Left kidney (tissue), 2 donors: ENCODE data around the gene NELFB. TPM values are rescaled to one million over a fixed set of nuclear protein-coding genes. Genes with fewer than 3 reads are reported as not detected.
"Not testable (repeated sequence)": the region's sequence is repeated elsewhere in the genome, so short reads cannot be mapped to it uniquely, and the experiment has no call there.

Source experiments
- DNase-seq: peaks from one replicate; pipeline ENCODE4 v3.0.0-alpha.2; 2013
- polyA plus RNA-seq: library from polyadenylated mRNA; unstranded; fragments of 120-200 nt; gene quantifications from one replicate; pipeline ENCODE4 v1.2.1, GENCODE V29; 2013; ENCODE audit not compliant: insufficient read length

Gene NELFB
- polyA plus RNA-seq, 1 donor, result 48.0 TPM

DNA sequence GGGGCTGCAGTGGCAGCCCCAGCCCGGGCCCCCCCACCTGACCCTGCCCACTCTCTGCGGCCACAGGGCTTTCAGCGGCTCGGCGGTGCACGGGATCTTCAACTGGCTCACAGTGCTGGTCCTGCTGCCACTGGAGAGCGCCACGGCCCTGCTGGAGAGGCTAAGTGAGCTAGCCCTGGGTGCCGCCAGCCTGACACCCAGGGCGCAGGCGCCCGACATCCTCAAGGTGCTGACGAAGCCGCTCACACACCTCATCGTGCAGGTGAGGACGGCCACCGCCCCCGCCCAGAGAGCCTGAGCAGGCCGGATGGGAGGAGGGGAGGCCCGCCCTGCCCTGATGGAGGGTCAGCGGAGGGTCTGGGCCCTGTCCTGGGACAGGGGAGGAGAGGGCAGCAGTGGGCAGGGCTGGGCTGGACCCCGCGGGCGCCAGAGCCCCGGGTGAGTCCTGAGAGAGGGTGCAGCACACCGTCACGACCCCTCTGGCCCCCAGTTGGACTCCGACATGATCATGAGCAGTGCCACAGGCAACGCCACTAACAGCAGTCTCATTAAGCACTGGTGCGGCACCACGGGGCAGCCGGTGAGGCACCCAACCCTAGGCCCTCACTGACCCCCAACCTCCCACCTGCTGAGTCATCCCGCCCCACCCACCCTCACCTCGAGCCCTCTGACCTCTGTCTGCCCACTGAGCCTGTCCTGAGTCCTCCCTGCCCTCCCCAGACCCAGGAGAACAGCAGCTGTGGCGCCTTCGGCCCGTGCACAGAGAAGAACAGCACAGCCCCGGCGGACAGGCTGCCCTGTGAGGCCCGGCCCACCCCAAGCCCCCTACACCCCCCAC lies 21.8 kb upstream of the NELFB start:
- no peak for DNase-seq

DNA sequence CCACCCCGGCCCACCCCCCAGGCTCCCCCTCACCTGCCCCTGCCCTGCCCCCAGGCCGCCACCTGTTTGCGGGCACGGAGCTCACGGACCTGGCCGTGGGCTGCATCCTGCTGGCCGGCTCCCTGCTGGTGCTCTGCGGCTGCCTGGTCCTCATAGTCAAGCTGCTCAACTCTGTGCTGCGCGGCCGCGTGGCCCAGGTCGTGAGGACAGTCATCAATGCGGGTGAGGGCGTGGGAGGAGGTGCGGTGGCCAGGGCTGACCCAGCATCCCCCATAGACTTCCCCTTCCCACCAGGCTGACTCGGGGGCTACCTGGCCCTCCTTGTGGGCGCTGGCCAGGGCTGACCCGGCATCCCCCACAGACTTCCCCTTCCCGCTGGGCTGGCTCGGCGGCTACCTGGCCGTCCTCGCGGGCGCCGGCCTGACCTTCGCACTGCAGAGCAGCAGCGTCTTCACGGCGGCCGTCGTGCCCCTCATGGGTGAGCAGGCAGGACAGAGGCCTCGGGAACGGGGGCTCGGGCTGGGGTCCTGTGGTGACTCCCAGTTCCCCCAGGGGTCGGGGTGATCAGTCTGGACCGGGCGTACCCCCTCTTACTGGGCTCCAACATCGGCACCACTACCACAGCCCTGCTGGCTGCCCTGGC lies 21.0 kb upstream of the NELFB start:
- no peak for DNase-seq

GRCh38 chr9:137234758-137235423 lies 20.2 kb upstream of the NELFB start:
- DNase-seq, result no peak

GRCh38 chr9:137235424-137236237 lies 19.5 kb upstream of the NELFB start:
- no peak for DNase-seq

DNA sequence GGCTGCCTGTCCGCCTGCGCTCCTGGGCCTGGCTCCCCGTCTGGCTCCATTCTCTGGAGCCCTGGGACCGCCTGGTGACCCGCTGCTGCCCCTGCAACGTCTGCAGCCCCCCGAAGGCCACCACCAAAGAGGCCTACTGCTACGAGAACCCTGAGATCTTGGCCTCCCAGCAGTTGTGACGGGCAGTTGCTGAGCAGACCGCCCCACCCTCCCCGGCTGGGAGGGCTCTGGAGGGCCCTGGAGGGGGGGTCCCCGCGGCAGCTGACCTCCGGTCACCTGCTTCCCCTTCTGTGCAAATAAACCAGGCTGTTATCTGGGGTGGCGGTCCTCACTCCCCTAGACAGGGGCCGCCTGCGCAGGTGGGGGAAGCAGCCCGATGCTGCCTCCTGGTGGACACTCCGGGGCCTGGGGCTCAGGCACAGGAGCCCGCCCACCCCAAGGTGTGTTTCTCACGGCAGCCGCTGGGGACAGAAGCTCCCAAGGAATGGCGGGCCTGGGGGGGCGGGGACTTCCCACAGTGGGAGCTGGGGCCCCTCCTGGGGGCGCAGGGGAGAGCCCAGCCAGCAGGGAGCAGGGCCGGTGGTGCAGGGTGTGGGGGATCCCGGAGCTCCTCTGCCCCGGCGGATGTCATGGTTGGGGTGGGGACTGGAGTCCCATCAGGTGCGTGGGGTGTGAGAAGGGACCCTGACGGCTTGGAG lies 18.7 kb upstream of the NELFB start:
- peak; percentile 84 for DNase-seq

DNA sequence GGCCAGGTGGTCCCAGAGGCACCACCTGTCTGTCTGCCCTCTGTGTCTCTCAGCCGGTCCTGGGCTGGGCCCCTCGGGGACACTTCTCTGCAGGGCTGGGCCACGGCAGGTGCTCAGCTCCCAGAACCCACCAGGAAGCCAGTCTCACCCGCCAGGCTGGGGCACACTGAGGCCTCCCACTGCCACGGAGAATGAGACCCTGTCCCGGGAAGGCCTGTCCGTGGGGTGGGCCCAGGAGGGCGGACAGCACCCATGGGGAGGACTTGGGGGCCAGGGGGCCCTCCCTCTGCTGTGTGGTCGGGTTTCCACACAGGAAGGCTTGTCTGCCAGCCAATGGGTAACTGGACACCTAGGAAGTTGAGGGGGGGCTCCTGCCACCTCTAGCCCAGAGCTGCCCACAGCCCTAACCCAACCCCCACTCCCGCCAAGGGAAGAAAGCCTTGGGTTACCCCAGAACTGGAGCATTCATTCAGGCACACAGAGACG lies 18.1 kb upstream of the NELFB start:
- no peak for DNase-seq

GRCh38 chr9:137237759-137238726 lies 17.1 kb upstream of the NELFB start:
- no peak for DNase-seq

DNA sequence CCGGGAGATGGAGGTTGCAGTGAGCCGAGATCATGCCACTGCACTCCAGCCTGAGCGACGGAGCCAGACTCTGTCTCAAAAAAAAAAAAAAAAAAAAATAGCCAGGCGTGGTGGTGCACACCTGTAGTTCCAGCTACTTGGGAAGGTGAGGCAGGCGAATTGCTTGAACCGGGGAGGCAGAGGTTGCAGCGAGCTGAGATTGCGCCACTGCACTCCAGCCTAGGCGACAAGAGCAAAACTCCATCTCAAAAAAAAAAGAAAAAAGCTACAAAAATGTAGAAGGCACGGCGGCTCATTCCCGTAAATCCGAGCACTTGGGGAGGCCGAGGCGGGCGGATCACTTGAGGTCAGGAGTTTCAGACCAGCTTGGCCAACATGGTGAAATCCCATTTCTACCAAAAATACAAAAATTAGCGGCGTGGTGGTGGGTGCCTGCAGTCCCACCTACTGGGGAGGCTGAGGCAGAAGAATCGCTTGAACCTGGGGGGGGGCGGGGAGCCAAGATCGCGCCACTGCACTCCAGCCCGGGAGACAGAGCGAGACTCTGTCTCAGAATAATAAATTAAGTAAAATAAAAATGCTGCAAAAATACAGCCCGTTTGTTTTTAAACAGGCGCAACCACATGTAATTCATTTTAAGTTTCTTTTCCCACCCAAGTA lies 15.5 kb upstream of the NELFB start:
- not testable (repeated sequence) for DNase-seq

DNA sequence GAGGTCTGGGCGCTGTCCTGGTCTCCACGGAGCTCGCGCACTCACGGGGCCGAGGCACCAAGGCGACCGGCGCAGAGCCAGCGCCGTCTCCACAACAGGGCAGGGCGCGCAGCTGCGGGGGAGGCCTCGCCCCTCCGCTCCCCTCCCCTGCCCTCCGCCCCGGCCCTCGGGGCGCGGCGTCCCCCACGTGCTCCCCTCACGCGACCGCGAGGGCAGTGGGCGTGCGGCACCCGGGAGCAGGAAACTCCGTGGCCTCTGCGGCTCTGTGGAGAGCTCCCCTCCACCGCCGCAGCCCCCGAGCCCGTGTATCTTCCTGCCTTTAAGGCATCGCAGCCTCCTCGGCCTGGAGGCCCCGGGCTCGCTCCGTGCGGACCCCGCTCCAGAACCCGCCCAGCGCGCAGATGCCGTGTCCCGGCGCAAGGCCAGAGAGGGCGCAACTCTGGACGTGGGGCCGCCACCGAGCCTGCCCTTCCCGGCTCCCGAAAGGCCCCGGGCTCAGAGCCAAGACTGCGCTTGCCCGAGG lies 14.7 kb upstream of the NELFB start:
- DNase-seq, result peak; percentile 65

GRCh38 chr9:137240841-137241489 lies 14.2 kb upstream of the NELFB start, which contains the start of gene TUBB4B:
TSS of gene TUBB4B (plus strand) at chr9:137241287. CDS start at chr9:137241361, 74 bp downstream.
- DNase-seq, result peak; percentile 100

DNA sequence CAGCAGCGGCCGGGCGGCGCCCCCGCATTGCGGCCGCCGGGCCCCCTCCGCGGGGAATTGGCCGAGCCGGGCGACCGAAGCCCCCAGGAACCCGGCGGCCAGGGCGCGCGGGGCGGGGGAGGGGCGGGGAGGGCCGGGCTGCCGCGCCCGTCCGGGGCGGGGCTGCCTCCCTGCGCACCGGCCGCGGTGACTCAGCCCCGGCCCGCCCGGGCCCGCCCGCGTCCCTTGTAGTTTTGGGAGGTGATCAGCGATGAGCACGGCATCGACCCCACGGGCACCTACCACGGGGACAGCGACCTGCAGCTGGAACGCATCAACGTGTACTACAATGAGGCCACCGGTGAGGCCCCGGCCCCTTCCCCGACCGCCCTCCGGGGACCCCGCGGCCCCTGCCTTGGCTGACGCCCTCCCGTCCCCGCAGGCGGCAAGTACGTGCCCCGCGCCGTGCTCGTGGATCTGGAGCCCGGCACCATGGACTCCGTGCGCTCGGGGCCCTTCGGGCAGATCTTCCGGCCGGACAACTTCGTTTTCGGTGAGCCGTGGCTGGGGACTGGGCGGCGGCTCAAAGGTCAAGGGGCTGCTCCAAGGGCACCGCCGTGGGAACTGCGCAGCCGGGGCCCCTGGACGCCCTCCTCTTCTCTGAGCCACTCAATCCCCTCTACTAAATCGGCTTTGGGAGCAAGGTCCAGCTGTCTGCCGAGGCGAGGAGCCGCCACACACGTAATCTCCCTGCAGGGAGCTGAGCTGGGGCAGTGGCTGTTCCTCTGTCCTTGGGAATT lies 13.4 kb upstream of the NELFB start:
- DNase-seq, result no peak

DNA sequence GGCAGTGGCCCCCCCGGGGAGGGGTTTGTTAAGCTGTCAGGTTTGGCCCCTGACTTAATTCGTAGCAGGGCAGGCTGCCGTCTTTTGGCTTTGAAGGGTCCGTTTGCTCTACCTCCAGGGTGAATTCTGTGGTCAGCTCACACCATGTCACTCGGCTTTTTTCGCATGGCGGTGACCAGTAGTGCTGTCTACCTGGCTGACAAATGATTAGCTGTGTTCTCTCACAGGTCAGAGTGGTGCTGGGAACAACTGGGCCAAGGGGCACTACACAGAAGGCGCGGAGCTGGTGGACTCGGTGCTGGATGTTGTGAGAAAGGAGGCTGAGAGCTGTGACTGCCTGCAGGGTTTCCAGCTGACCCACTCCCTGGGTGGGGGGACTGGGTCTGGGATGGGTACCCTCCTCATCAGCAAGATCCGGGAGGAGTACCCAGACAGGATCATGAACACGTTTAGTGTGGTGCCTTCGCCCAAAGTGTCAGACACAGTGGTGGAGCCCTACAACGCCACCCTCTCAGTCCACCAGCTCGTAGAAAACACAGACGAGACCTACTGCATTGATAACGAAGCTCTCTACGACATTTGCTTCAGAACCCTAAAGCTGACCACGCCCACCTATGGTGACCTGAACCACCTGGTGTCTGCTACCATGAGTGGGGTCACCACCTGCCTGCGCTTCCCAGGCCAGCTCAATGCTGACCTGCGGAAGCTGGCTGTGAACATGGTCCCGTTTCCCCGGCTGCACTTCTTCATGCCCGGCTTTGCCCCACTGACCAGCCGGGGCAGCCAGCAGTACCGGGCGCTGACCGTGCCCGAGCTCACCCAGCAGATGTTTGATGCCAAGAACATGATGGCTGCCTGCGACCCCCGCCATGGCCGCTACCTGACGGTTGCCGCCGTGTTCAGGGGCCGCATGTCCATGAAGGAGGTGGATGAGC lies 12.6 kb upstream of the NELFB start:
- no peak for DNase-seq

GRCh38 chr9:137243266-137243625 lies 11.9 kb upstream of the NELFB start:
- not testable (repeated sequence) for DNase-seq

DNA sequence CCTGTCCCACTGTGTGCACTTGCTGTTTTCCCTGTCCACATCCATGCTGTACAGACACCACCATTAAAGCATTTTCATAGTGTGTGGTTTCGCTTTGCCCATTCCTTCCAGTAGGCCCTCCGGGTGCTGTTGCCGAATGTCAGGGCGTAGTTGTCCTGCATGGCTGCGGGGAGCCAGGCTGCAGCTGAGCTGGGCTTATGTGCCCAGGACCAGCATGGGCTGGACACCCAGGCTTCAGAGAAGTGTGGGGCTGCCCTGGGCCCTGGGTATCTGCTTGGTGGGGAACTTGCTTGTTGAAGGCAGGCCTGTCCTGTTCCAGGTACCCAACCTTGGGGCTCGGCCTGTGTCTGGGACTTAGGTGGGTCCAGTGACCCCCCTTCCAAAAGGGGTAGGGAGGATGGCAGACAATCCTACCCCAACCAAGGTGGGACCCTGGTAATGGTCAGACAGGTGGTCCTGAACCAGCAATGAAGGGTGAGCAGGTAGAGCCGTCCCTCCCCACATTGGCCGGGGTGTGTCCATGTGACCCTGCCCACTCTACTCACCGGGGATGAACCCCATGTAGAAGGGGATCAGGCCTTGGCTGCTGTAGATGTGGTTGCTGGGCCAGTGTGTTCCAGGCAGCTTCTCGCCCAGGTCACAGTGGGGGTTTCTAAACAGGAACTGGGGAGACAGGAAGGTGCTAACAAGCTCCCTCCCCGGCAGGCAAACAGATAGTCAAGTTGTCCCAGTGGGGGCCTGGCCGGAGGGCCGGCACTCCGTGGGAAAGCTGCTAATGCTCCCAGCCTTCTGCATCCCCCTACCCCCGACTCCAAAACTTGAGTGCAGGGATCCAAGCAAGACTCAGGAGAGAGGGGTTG lies 11.3 kb upstream of the NELFB start:
- no peak for DNase-seq
